ENCODE measurements around the gene KRTAP10-2. TPM values are rescaled to one million over a fixed set of nuclear protein-coding genes. Genes with fewer than 3 reads are reported as not detected.
"Not testable (repeated sequence)": the region's sequence is repeated elsewhere in the genome, so short reads cannot be mapped to it uniquely, and the experiment has no call there.

KRTAP10-2 gene
- total RNA-seq, 4 donors from 2014 or later, result not detected

GRCh38 chr21:44558695-44559094 is 7.4 kb upstream of the KRTAP10-2 start, which contains the start of gene KRTAP10-3:
Gene KRTAP10-3 (minus strand): TSS chr21:44558795. CDS start chr21:44558715, 80 bp downstream.
- no peaks in the 10 kb centered on the region for H3K9me3 ChIP-seq
- DNase-seq, result no peak
- no peak within 1 kb of the TSS for H3K27ac ChIP-seq
- no peaks in the 10 kb centered on the region for H3K4me1 ChIP-seq
- no peaks in the 10 kb centered on the region for H3K36me3 ChIP-seq
- H3K27me3 ChIP-seq, result no peaks in the 10 kb centered on the region
- TF ChIP-seq, protein P1, sequence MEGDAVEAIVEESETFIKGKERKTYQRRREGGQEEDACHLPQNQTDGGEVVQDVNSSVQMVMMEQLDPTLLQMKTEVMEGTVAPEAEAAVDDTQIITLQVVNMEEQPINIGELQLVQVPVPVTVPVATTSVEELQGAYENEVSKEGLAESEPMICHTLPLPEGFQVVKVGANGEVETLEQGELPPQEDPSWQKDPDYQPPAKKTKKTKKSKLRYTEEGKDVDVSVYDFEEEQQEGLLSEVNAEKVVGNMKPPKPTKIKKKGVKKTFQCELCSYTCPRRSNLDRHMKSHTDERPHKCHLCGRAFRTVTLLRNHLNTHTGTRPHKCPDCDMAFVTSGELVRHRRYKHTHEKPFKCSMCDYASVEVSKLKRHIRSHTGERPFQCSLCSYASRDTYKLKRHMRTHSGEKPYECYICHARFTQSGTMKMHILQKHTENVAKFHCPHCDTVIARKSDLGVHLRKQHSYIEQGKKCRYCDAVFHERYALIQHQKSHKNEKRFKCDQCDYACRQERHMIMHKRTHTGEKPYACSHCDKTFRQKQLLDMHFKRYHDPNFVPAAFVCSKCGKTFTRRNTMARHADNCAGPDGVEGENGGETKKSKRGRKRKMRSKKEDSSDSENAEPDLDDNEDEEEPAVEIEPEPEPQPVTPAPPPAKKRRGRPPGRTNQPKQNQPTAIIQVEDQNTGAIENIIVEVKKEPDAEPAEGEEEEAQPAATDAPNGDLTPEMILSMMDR (IDR thresholded peaks at IDR 0.05), result no peak
- TF ChIP-seq POLR2A (IDR thresholded peaks at IDR 0.05), result no peak
- no peak within 1 kb of the TSS for H3K4me3 ChIP-seq

DNA sequence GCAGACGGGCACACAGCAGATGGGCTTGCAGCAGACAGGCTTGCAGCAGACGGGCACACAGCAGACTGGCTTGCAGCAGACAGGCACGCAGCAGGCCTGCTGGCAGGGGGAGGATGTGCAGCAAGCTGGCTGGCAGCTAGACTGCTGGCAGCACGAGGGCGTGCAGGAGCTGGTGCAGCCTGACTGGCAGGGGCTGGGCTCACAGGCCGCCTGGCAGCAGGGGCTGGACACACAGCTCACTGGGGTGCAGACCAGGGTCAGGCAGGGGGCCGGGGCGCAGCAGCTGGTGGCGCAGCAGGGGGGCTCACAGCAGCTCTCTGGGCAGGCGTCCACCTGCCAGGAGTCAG is 7.0 kb upstream of the KRTAP10-2 start:
- not testable (repeated sequence) for H3K4me1 ChIP-seq, DNase-seq, H3K4me3 ChIP-seq, H3K27me3 ChIP-seq, H3K27ac ChIP-seq, H3K36me3 ChIP-seq, H3K9me3 ChIP-seq

- peak in 1 of 3 donors; percentile 9 for DNase-seq
- Histone ChIP-seq H3K4me1 (no peaks in the 10 kb centered on the region), H3K27ac (no peak overlapping the region), H3K27me3 (no peaks in the 10 kb centered on the region), H3K9me3 (no peaks in the 10 kb centered on the region), H3K4me3 (no peak overlapping the region), H3K36me3 (no peaks in the 10 kb centered on the region)
- TF ChIP-seq, protein P1 (IDR thresholded peaks at IDR 0.05), result no peak
- TF ChIP-seq POLR2A (IDR thresholded peaks at IDR 0.05), result no peak
Measured at GRCh38 chr21:44557491-44558328, 6.4 kb upstream of the KRTAP10-2 start.

DNA sequence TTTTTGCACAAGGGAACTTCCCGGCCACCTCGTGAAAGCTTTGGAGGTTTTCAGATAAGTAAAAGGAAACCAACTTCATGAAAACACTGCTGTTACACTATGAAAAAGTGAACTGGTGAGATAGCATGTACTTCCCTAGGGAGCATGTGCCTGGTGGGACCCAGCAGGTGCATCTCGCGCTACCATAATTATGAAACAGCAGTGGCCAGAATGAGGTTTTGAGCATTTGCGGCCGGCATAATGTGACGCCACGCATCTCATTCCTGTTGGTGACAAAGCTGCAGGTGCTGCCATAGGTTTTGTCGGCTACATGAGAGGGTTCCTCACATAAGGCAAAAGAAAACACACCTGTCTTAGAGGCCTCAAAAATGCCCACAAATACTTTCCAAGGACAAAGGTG is 5.6 kb upstream of the KRTAP10-2 start:
- no peak overlapping the region for H3K27ac ChIP-seq
- no peaks in the 10 kb centered on the region for H3K36me3 ChIP-seq
- no peaks in the 10 kb centered on the region for H3K9me3 ChIP-seq
- peak in 1 of 3 donors; percentile 6 for DNase-seq
- H3K4me3 ChIP-seq, result no peak overlapping the region
- H3K4me1 ChIP-seq, result no peaks in the 10 kb centered on the region
- no peaks in the 10 kb centered on the region for H3K27me3 ChIP-seq
- TF ChIP-seq, protein P1 (IDR thresholded peaks at IDR 0.05), result no peak
- no peak for TF ChIP-seq POLR2A (IDR thresholded peaks at IDR 0.05)

- H3K36me3 ChIP-seq, result no peaks in the 10 kb centered on the region
- H3K27ac ChIP-seq, result no peak overlapping the region
- H3K9me3 ChIP-seq, result no peaks in the 10 kb centered on the region
- H3K4me3 ChIP-seq, result no peak overlapping the region
- H3K4me1 ChIP-seq, result no peaks in the 10 kb centered on the region
- TF ChIP-seq, protein P1 (IDR thresholded peaks at IDR 0.05), result no peak
- no peak for TF ChIP-seq POLR2A (IDR thresholded peaks at IDR 0.05)
- no peaks in the 10 kb centered on the region for H3K27me3 ChIP-seq
- DNase-seq, result peak in 1 of 3 donors; percentile 12
Measured at GRCh38 chr21:44555200-44555875, 4.0 kb upstream of the KRTAP10-2 start.

DNA sequence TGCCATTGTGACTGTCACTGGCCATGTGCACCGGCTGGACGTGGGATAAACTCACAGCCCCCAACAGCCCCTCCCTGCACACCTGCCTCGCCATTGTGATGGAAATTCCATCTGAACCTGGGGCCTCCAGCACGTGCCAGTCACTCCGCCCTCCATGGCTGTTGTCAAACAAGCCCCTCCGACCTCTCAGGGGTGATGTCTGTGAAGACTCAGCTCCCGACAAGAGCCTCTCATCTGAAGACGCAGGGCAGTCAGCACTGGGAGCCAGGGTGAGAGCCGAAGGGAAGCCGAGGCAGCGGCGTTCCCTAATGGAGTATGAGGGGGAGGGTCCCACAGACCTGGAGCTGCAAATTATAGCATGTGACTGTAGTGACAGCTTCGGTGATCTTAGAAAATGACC is 1.4 kb upstream of the KRTAP10-2 start:
- Histone ChIP-seq H3K9me3 (no peaks in the 10 kb centered on the region), H3K27me3 (no peaks in the 10 kb centered on the region), H3K27ac (no peak overlapping the region), H3K36me3 (no peaks in the 10 kb centered on the region), H3K4me1 (no peaks in the 10 kb centered on the region), H3K4me3 (no peak overlapping the region)
- TF ChIP-seq POLR2A (IDR thresholded peaks at IDR 0.05), result no peak
- TF ChIP-seq, protein P1 (IDR thresholded peaks at IDR 0.05), result no peak
- DNase-seq, result peak in 2 of 3 donors; percentile 7 to 32

Measured in Peyer's patch (tissue), 4 donors.